Stimulated activated CD4-positive, alpha-beta T cell treated with anti-CD3 and anti-CD28 coated beads, Interleukin-4, amount 100 ng/mL, for 4 hours (primary cell): ENCODE measurements around the gene IZUMO2.

ENCODE experiments used
- DNase-seq, 2 experiments: peaks; one replicate each; pipeline ENCODE4 v3.0.0-alpha.2; 2020

Gene IZUMO2

DNA sequence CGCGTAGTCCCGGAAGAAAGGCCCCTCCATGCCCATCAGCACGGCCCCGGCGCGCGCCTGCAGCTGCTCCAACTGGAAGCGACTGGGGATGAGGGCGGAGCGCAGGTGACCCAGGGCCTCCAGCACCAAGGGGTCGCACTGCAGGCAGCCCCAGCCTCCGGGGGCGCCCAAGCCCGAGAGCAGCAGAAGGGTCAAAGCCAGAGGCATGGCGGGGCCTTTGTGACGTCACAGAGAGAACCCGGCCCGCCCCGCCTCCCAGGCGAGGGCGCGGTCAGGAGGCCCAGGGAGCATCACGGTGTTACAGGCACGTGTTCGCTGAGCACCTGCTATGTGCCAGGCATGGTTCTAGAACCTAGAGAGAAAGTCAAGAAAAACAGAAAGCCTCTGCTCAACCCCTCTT, at the start of gene IZUMO2:
TSS of gene IZUMO2 (minus strand) at position 294 of the 400 bp plus-strand sequence. CDS start at position 207, 87 bp downstream.
- no peak for DNase-seq

DNA sequence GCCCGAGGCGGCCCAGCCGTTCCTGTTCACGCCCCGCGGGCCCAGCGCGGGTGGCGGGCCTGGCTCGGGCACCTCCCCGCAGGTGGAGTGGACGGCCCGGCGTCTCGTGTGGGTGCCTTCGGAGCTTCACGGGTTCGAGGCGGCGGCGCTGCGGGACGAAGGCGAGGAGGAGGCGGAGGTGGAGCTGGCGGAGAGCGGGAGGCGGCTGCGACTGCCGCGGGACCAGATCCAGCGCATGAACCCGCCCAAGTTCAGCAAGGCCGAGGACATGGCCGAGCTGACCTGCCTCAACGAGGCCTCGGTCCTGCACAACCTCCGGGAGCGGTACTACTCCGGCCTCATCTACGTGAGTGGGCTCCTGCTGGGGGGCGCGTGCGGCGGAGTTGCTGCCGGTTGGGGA, 47.3 kb upstream of the IZUMO2 start:
- no peak for DNase-seq

DNA sequence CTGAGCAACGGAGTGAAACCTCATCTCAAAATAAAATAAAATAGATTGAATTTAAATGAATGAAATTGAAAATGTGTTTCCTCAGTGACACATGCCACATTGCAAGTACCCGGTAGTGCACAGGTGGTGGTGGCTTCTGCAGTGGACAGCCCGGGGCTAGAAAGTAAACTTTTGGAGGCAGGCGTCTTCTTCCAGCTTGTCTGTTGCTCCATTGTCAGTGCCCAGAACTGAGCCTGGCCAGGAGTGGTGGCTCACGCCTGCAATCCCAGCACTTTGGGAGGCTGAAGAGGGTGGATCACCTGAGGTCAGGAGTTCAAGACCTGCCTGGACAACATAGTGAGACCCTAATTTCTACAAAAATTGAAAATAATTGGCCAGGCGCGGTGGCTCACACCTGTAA, 46.0 kb upstream of the IZUMO2 start:
- no peak for DNase-seq

DNA sequence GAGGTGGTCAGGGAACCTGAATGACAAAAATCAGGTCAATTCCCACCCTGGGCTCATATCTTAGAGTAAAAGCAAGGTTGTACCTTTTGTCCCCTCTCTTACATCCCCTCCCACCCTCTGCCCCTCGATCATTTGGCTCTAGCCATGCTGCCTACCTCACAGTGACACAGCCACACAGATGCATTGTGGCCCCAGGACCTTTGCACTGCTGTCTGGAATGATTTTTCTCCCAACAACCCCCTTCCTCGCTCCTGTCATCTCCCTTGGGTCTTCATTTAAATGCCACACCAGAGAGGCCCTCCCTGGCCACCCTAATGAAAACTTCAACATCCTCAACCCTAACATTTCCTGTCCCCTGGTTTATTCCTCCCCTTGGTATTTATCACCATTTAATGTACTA, 44.6 kb upstream of the IZUMO2 start:
- DNase-seq, result no peak

DNA sequence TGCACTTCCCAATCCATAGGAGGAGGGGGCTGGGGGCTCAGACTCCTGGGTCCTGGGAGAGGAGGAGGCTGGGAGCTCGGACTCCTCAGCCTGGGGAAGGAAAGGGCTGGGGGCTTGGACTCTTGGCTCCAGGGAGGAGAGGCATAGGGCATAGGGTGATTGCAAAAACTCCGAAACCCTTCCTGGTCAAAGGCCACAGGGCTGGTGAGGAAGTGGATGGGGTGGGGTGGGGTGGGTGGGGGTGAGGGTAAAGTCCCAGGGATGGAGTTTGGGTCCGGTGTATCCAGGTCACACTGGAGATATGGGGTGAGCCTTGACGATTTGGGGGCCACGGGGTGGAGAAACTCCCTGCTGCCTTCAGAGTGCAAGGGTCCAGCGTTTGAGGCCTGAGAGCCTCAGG, 43.1 kb upstream of the IZUMO2 start:
- no peak for DNase-seq

DNA sequence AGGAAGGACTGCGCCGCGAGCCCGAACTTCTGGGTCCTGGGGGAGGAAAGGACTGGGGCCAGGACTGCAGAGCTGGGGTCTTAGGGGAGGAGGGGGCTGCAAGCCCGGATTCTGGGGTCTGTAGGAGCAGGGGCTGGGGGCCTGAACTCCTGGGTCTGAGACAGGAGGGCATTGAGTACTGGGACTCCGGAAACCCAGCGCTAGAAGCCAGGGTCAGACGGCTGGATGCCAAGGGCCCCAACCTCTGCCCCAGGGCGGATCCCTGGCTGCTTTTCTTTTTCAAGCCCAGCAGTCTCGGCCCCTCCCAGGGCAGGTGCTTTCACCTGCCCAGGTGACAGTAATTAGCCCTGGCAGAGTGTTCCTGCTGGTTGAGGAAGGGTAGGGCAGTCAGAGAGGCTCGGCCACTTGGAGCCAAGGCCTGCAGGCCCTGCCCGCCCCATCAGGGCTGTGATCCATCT, 42.6 kb upstream of the IZUMO2 start:
- DNase-seq, result no peak

DNA sequence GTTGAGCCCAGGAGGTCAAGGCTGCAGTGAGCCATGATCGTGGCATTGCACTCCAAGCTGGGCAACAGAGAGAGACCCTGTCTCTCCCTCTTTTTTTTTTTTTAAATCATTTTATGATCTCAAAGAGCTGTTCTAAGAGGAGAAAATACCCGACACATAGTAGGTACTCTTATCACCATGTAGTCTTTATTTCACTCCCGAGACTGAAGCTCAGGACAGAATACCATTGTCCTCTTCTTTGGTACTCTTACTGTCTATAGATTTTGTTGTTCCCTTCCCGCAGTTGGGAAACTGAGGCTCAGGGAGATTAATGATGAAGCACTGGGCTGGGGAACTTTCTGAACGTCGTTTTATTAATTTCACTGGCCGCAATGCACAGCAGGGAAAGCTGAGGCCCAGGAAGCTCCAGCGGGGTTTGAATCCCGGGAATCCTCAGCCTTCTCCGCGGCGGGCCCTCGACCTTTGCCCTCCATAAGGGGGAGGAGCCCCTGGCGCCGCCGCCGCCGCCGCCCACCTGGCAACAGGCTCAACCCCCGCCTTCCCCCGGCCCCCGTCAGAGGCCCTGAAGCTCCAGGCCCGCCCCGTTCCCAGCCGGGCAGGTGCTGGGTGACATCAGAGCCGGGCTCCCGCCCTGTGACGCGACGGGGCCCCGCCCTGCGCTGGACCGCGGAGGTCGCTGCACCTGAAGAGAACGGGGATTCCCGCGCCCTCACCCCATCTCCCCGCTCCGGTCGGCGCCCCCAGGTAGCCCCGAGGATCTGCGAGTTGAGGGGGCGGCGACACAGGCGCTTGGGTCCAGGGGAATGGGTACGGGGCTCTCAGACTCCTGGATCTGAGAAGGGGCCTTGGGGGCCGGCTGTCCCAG, 42.0 kb upstream of the IZUMO2 start:
- DNase-seq, result peak in 1 of 2 experiments; percentile 23

DNA sequence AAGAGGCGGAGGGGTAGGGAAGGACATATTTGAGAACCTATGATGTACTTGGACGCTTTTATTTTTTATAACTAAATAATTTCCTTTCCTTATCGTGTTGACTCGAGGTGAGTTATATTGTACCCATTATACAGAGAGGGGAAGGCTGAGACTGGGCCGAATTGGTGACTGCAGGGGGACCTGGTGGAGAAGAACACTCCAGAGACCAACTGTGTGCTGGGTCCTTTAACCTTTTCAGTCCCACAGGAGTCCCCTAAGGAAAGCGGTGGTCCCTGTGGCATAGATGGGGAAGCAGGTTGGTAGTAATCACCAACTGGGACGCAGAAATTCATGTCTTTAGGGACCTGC, 41.0 kb upstream of the IZUMO2 start:
- no peak for DNase-seq

DNA sequence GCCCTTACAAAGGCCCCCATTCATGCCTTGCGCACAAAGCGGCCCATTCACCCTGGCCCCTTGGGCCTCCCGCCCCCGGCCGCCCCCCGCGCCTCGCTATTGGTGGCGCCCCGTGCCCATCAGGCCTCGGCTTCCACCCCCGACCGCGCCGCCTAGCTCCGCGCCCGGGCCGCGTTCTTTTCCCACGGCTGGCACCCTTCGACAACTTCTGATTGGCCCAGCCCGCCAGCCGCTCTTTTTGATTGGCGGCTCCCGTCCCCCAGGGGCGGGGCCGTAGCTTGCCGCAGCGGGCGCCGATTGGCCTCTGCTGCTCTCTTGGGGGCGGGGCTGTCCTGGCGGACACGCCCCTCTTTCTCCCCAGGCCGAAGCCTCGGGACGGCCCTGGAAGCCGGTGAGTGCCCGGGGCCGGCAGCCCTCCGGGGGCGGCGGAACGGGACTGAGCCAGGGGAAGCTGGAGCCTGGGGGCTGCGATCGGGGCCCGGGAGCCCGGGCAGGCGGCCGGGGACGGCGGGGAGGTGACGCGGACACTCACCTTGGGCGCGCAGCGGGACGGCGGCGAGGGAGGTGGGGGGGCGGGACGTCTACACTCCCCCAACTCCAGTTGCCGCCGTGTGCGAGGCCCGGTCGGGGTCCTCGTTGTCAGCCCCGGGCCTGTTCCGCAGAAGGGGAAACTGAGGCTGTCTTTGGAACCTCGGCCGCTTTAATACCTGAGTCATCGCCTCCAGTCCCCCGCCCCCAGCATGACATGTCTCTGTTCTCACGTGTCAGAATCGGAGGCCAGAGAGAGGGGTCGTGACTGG, 40.4 kb upstream of the IZUMO2 start, which contains the start of gene MYH14:
TSS of gene MYH14 (plus strand) at position 342 of the 800 bp plus-strand sequence. CDS start 6,744 bp downstream, outside the sequence.
- DNase-seq, result peak in 1 of 2 experiments; percentile 12

DNA sequence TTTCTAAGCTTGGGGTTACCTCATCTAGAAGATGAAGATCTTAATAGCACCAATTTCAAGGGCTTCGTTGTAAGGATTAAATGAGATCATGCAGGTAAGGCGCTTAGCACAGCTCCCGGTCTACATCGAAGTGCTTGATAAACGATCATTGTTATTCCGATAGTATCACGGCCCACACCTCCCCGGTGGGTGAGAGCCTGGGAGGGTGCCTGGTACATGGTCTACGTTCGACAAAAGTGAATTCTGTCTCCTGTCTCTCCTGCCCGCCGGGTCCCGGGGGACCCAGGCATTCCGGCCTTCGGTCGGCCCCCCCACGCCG, 39.8 kb upstream of the IZUMO2 start:
- no peak for DNase-seq

DNA sequence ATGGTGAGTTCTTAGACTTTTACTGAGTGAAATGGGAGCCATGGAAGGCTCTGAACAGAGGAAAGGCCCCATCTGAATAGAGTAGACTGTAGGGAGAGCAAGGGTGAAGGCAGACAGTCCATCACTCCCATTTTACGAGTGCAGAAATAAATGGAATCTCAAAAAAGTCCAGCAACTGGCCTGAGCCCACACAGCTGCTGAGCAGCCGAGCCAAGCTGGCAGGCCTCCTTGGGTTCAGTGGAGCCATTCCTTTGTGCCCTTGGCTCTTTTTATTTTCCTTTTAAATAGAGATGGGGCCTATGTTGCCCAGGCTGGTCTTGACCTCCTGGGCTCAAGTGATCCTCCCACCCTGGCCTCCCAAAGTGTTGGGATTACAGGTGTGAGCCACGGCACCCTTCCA, 39.3 kb upstream of the IZUMO2 start:
- no peak for DNase-seq

DNA sequence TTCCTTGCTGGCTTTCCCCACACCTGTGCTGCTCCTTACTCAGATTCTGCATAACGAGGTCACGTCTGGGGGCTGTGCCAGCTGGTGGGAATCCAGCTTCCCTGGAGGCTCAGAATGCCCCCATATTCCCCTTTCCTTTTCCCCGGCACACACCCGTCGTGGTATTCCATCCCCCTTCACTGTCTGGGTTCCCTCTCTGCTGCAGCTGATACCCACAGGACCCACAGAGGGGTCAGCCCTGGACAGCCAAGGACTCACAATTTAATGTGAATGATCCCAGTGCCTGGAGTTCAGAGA, 36.1 kb upstream of the IZUMO2 start:
- no peak for DNase-seq

DNA sequence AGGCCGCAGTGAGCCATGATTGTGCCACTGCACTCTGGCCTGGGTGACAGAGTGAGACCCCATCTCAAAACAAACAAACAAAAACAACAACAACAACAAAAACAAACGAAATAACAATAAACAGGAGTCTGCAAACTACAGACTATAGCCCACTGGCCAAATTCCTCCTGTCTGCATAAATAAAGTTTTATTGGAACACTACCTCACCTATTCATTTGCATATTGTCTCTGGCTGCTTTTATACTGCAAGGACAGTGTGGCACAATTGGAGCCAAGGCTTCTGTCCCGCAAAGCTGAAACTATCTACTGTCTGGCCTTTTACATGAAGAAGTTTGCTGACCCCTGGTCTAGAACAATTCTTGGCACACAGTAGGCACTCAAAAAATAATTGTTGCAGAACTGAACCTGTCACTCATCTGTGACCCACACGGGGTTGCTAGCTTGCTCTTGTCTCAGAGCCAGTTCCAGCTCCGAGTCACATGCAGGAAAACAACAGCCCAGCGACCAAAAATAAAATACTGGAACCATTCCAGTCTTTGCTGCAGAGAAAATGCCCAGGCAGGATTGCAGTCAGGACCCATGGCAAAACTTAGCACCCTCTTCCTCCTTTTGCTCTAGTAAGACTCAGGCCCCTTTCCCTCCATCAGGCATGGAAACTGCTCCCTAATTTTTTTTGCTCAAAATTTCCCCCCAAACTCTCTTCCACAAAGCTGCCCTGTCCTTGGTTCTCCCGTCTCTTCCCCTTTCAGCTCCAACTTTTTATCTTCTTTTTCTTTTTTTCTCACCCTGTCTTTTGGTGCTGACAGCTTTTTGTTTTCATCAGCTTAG, 35.6 kb upstream of the IZUMO2 start:
- DNase-seq, result no peak

DNA sequence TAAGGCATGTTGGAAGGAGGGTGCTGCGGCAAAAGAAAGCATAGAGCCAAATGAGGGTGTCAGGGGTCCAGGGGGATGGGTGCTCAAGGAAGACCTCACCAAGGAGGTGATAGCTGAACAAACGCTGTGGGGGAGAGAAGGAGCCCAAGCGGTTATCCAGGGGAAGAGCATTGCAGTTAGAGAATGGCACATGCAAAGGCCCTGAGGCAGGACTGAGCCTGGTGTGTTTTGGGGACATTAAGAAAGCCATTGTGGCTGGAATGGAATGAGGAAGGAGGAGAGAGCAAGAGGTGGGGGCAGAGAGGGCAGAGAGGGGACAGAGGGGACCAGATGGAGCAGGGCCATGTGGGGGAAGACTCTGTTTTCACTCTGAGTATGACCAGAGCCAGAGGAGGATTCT, 34.3 kb upstream of the IZUMO2 start:
- DNase-seq, result no peak

DNA sequence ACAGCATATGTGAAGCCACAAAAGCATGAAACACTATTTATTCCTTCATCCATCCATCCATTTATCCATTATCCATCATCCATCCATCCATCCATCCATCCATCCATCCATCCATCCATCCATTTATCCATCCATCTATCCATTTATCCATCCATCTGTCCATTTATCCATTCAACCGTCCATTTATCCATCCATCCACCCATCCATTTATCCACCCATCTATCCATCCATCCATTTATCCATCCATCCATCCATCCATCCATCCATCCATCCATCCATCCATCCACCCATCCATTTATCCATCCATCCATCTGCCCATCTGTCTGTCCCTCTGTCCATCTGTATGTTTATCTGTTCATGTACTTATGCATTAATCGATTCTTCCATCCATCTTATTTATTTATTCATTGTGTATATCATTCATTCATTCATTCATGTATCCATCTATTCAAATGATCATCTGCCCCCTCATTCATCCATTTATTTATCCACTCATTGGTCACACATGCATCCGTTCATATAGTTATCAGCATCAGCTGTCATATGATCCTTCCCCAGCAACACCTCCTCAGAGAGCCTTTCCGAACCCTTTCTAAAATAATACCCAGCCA, 33.3 kb upstream of the IZUMO2 start:
- DNase-seq, result no peak

DNA sequence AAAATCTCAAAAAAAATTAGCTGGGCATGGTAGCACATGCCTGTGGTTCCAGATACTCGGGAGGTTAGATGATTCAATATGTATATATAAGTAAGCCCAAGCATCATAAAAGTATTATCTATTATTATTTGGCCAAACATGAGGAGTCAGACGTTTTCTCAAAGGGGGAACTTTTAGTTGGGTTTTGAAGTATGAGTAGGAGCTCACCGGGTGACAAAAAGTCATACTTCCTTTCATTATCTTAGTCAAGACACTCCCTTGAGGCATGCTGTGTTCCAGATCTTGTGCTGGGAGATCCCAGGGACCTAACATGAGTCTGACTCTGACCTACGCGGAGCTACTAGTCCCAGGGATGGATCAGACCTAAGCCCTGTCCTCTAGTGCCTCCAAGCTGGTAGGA, 32.1 kb upstream of the IZUMO2 start:
- no peak for DNase-seq

DNA sequence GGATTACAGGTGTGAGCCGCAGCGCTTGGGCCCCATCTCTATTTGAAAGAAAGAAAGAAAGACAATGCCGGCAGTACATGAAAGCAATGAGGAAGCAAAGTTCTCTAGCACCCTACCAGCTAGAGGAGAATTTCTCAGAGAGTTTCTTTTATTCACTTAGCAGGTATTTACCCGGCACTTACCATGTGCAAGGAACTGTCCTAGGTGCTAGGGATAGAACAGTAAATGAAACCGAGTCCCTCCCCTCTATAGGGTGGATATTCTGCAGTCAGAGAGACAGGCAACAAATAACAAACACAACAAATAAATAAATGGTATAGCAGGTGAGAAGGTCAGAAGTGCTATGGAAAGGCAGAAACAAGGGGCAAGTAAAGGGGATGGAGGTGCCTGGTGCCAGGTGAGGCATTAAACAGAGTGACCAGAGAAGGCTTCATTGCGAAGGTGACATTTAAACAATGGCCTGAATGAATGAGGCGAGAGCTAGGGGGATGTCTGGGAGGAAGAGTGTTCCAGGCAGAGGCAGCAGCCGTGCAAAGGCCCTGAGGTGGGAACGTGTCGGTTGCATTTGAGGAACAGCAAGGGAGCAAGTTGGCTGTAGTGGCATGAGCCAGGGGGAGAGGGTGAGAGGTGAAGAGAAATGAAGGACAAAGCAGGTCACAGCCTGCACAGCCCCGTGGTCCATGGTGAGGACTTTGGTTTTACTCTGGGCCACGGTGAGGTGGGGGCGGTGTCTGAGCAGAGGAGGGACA, 29.6 kb upstream of the IZUMO2 start:
- no peak for DNase-seq

DNA sequence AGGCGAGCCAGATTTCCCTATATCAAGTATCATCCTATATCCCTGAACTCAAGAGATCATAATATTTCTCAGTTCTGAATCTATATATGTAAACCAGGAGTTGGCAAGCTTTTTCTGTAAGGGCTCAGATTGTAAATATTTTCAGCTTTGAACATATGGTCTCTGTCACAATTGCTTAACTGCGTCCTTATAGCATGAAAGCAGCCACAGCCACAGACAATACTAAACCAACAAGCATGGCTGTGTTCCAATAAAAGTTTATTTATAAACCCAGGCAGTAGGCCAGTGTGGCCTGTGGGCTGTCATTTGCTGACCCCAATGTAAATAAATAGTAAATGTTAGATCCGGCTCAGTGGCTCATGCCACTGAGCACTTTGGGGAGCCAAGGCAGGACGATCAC, 28.1 kb upstream of the IZUMO2 start:
- DNase-seq, result no peak

DNA sequence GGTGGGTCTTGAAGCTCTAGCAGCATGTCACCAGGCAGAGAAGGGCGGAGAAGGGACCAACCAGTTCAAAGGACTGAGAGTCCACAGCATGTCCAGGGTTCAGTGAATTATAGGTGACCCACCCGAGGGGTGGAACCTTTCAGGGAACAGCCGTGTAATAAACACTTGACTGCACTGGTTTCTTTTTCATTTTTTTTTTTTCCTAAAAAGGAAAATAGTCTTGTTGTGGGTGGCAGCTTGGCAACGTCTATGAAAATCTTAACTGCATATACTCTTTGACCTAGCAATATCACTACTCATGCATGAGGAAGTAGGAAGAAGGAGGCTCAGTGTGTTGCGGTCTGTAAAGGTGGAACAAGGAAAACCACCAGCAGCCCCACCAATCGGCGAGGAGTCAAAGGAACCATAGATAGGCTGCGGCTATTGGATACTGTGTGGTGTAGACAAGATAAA, 27.4 kb upstream of the IZUMO2 start:
- no peak for DNase-seq

DNA sequence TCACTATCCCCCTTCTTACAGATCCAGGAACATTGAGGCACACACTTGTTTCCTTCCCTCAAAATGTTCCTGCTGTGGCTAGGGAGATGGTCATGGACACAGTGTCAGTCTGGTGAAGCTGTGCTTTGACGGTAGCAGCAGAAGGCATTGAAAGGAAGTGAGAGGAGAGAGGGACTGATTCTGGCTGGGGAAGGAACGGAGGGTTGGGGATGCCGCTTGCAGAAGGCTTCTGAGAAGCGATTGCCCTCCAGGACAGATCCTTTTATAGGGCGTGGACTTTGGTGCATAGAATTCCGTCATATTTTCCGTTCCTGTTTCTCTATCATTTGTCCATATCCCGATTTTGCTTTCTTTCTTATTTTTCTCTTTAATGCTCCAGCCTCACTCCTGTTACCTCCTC, 26.2 kb upstream of the IZUMO2 start:
- DNase-seq, result no peak

DNA sequence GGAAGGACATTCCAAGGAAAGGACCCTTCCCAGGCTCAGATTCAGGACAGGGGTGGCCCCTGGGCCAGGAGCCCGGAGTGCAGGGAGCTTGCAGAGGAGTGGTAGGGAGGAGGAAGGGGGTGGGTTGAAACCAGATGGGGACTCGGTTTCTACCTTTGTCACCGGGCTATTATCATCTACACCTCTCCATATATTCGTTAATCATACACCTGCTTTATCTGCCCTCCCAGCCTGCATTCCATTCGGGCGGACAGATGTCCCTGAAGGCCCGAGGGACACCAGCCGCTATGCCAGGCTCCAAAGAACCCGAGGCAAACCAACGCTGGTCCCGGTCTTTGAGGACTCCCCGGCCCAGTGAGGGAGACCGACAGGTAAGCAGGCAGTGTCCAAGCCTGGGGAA, 24.9 kb upstream of the IZUMO2 start:
- no peak for DNase-seq

DNA sequence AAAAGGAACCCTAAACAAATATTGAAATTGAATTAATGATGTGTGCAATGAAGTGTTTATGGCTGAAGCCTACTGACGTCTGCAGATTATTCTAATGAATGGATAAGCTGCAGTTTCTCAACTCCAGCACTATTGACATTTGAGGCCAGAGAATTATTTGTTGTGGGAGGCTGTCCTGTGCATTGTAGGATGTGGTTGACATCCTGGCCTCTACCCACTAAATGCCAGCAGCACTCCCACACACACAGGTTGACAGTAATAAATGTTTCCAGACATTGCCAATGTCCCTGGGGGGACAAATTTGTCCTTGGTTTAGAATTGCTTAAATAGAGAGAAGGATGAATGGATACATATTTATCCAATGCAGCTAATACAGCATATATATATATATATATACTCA, 21.1 kb upstream of the IZUMO2 start:
- no peak for DNase-seq
